Naive B cell (primary cell): ENCODE results near the gene ARHGAP22. TPM values are rescaled to one million over a fixed set of nuclear protein-coding genes. Genes with fewer than 3 reads are reported as not detected.
A peak's percentile ranks its signal among the peaks of the same experiment; 100 is the strongest.

Source experiments
- ATAC-seq, 2 donors: fragments of 150-1000 bp; cut with Tn5 transposase; 2 replicates each; pipeline ENCODE4 v1.10.0; 2021; ENCODE audit warnings: low read depth in 2 of 2, mild to moderate bottlenecking in 2 of 2, moderate library complexity in 2 of 2
- DNase-seq: peaks from one replicate; pipeline ENCODE4 v3.0.0; 2022
- H3K27ac Mint-ChIP-seq, 6 donors: one replicate each; pipeline ENCODE4 v1.8.0; 2020 to 2022; ENCODE audit warnings: mild to moderate bottlenecking in 6 of 6, mixed read lengths in 6 of 6, moderate library complexity in 5 of 6, inconsistent platforms in 2 of 6
- H3K27me3 Mint-ChIP-seq, 3 donors: one replicate each; pipeline ENCODE4 v1.8.0; 2021 to 2022; ENCODE audit warnings: mixed read lengths in 3 of 3, mild to moderate bottlenecking in 1 of 3
- H3K36me3 Mint-ChIP-seq, 2 donors: one replicate each; pipeline ENCODE4 v1.8.0; 2020 to 2022; ENCODE audit warnings: mixed read lengths in 2 of 2, inconsistent platforms in 1 of 2, mild to moderate bottlenecking in 1 of 2
- H3K4me1 Mint-ChIP-seq, 3 donors: one replicate each; pipeline ENCODE4 v1.8.0; 2020 to 2022; ENCODE audit warnings: mixed read lengths in 3 of 3, inconsistent platforms in 1 of 3, mild to moderate bottlenecking in 1 of 3, moderate library complexity in 1 of 3
- H3K4me3 Mint-ChIP-seq, 8 donors: one replicate each; pipeline ENCODE4 v1.8.0; 2020 to 2022; ENCODE audit warnings: mild to moderate bottlenecking in 8 of 8, mixed read lengths in 8 of 8, moderate library complexity in 8 of 8, inconsistent platforms in 2 of 8
- H3K9me3 Mint-ChIP-seq, 7 donors: one replicate each; pipeline ENCODE4 v1.8.0; 2020 to 2022; ENCODE audit warnings: mixed read lengths in 7 of 7, mild to moderate bottlenecking in 5 of 7, inconsistent platforms in 2 of 7, moderate library complexity in 1 of 7
- polyA plus RNA-seq, 6 donors: library from polyadenylated mRNA; unstranded; fragments of 300-500 nt; fragmentation: Illumina TruSeq; gene quantifications; one replicate each; pipeline ENCODE4 v1.2.3, GENCODE V29; 2021; ENCODE audit warnings: low read depth in 6 of 6

The ARHGAP22 gene
- polyA plus RNA-seq, 6 donors from 2014 or later, result 2.8 to 9.2 (median 5.8) TPM

DNA sequence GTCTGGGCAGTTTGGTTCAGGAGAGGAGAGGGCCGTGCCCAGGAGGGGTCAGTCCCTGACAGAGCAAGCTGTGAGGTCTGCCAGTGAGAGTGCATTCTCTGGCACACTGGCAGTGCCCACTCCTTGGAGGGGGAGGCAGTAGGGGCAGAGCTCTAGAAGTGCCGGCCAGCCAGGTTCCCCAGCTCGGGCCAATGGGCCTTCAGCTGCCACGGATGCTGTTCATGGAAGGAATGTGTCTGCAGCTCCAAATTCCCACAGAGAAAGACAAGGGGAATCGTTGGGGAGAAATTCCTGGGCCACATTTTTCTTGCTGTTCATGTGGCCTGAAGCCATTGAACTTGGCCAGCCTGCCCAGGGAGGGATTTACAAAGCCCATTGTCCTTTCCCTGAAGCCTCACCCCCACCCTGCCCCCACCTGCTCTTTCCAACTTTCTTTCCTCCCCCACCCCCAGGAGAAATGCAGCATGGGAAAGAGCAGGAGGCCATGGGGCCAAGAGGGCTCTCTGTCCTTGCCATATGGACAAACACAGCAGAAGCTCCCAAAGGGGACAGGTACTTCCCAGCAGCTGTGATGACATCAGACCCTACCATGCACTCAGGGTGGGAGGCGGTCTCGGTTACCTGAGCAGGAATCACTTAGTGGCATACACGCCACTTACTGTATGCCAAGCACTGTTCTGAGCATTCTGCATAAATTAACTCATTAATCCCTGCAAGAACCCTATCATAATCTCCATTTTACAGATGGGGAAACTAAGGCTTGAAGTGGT, 70.7 kb downstream of the ARHGAP22 start:
- Mint-ChIP-seq H3K4me1 (no peaks in the 10 kb centered on the region), H3K27ac (no peak overlapping the region), H3K36me3 (no peaks in the 10 kb centered on the region), H3K27me3 (peaks cover 0 to 13% (median 12%) of the 10 kb centered on the region in 3 donors), H3K9me3 (peaks cover 0 to 12% (median 1%) of the 10 kb centered on the region in 7 donors), H3K4me3 (no peak overlapping the region)
- DNase-seq (no peak), ATAC-seq (no peak)

DNA sequence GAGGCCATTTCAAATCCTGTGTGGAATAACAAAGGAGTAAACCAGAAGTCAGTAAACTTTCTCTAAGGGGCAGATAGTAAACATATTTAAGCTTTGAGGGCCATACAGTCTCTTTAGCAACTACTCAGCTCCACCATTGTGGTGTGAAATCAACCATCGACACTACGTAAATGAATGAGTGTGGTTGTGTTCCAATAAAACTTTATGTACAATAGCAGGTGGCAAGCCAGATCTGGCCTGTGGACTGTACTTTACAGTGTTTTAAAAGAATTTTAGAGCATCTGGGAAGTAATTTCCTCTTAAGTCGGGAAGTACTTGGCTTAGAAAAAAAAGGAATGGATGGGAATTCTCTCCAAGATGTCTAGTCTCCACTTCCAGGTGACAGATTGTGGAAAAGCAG, 71.3 kb downstream of the ARHGAP22 start:
- ATAC-seq (no peak), DNase-seq (no peak)
- peaks cover 4 to 19% (median 18%) of the 10 kb centered on the region in 3 donors for H3K27me3 Mint-ChIP-seq
- peaks cover 0 to 12% (median 1%) of the 10 kb centered on the region in 7 donors for H3K9me3 Mint-ChIP-seq
- H3K4me1 Mint-ChIP-seq, result no peaks in the 10 kb centered on the region
- H3K36me3 Mint-ChIP-seq, result no peaks in the 10 kb centered on the region
- H3K4me3 Mint-ChIP-seq, result no peak overlapping the region
- no peak overlapping the region for H3K27ac Mint-ChIP-seq

DNA sequence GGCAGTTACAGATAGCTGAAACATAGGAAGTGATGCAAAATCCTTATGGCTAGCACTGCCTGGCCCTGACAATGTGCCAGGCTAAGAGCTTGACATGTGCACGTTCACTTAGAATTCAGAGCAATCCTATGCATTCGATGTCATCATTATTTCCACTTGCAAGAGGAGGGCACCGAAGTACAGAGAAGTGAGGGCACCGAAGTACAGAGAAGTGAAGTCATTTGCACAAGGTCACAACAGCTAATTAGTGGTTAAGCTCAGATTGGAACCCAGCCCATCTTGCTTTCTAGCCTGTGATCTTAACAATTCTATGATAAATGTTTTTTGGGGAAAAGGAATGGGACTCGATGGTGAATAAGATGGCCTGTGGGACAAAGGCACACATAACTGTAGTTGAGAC, 73.4 kb downstream of the ARHGAP22 start:
- peaks cover 0 to 11% of the 10 kb centered on the region in 2 donors for H3K36me3 Mint-ChIP-seq
- ATAC-seq (no peak), DNase-seq (no peak)
- no peak overlapping the region for H3K4me3 Mint-ChIP-seq
- H3K27me3 Mint-ChIP-seq, result peaks cover 12 to 32% (median 31%) of the 10 kb centered on the region in 3 donors
- peaks cover 0 to 12% (median 6%) of the 10 kb centered on the region in 7 donors for H3K9me3 Mint-ChIP-seq
- peaks cover 0 to 3% (median 0%) of the 10 kb centered on the region in 3 donors for H3K4me1 Mint-ChIP-seq
- H3K27ac Mint-ChIP-seq, result no peak overlapping the region

DNA sequence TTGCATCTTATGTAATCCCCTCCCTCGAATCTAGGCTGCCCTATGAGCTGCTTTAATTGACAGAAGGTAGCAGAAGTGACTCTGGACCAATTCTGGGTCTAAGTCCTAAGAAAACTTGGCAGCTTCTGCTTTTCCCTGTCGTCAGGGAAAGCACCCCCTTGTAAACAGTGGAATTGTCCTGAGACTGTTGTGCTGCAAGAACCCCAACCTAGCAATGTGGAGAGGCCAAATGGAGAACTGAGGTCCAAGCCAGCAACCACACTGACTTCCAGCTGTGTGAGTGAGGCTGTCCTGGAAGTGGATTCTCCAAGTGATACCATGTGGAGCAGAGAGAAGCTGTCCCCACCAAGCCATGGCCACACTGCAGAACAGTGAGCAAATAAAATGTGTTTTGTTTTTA, 75.5 kb downstream of the ARHGAP22 start:
- DNase-seq (no peak), ATAC-seq (no peak)
- H3K4me1 Mint-ChIP-seq, result peaks cover 0 to 9% (median 3%) of the 10 kb centered on the region in 3 donors
- H3K36me3 Mint-ChIP-seq, result peaks cover 8 to 11% of the 10 kb centered on the region in 2 donors
- peaks cover 2 to 23% (median 7%) of the 10 kb centered on the region in 7 donors for H3K9me3 Mint-ChIP-seq
- no peak overlapping the region for H3K27ac Mint-ChIP-seq
- no peak overlapping the region for H3K4me3 Mint-ChIP-seq
- H3K27me3 Mint-ChIP-seq, result peaks cover 29 to 52% (median 50%) of the 10 kb centered on the region in 3 donors

DNA sequence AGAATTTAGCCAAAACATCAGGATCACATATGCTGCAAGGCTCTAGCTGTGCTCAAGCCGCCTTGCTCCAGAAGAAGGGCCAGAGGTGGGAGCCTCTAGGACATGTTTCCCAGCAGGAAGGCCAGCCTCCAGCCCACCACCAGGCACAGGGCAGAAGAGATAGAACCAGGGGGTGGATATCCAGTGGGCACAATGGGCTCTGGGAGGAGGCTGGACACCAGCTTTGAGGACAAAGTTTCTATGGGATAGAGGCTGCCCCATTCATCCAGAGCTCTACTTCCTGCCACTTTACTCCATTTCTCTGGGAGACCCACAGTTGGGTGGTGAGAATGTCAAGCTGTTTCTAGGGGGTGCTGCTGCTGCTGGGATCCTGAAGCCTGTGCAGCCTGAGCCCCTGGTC, 77.1 kb downstream of the ARHGAP22 start:
- ATAC-seq, result no peak
- Mint-ChIP-seq H3K27me3 (peaks cover 32 to 53% (median 50%) of the 10 kb centered on the region in 3 donors), H3K4me3 (no peak overlapping the region), H3K27ac (no peak overlapping the region), H3K9me3 (peaks cover 0 to 16% (median 7%) of the 10 kb centered on the region in 7 donors), H3K4me1 (peaks cover 0 to 13% (median 3%) of the 10 kb centered on the region in 3 donors), H3K36me3 (peaks cover 8 to 11% of the 10 kb centered on the region in 2 donors)
- DNase-seq, result no peak

DNA sequence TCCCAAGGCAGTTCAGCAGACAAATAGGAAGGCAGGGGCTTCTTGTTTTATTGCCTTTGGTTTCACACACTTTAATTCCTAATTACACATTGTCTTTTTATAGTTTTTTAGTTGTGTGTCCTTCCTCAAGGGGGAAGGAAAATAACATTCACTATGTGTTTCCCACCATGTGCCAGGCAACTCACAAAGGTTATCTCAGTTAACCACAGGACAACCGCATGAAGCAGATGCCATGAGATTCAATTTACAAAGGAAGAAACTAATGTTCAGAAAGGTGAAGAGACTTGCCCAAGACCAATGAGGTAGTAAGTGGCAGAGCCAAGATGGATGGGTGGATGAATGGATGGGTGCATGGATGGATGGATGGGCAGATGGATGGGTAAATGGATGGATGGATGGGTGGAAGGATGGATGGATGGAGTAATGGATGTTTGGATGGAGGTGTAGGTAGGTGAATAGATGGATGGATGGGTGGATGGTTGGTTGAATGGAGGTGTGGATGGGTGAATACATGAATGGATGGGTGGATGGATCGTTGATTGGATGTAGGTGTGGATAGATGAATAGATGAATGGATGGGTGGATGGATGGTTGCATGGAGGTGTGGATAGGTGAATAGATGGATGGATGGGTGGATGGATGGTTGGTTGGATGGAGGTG, 77.9 kb downstream of the ARHGAP22 start:
- Mint-ChIP-seq H3K4me3 (no peak overlapping the region), H3K36me3 (peaks cover 8 to 11% of the 10 kb centered on the region in 2 donors)
- no peak for ATAC-seq

DNA sequence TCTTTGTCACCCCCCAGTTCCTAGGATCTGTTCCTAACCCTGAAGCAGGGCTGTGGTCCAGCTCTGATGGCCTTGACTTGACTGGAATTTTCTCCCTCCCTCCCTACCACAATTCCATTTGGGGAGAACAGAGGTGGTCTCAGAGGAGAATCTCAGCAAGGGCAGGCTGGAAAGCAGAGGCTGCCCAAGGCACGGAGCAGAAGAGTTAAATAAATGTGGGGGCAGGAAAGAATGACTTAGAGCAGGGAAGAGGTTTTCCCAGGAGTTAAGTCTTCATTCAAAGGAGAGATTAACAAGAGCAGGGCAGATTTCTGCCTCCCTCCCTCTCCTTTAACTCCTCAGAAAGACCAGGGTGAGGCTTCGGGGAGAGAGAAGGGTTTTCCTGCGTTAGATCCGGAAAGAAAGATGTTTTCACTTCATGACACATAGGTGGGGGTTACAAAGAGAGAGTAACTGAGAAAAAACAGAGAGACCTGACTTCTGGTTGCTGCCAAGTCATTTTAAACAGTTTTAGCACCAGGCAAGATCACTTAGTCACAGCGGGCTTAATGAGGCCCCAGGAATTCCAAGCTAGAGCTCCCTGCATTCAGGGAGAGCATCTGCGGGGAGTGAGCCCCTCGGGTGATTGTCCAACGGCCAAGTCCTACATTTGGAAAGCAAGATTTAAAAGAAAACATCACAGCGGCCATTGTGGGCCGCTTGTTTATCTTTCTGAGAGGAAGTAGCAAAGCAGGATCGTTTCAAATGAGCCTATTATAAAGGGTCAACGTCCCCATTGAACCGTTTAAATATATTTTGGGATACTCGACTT, 78.7 kb downstream of the ARHGAP22 start:
- Mint-ChIP-seq H3K27me3 (peaks cover 37 to 68% (median 50%) of the 10 kb centered on the region in 3 donors), H3K4me1 (peaks cover 0 to 13% (median 3%) of the 10 kb centered on the region in 3 donors), H3K9me3 (peaks cover 0 to 16% (median 7%) of the 10 kb centered on the region in 7 donors), H3K36me3 (peaks cover 8 to 11% of the 10 kb centered on the region in 2 donors), H3K27ac (peak overlapping the region in 1 of 6 donors; percentile 46), H3K4me3 (no peak overlapping the region)
- no peak for ATAC-seq
- no peak for DNase-seq

More for the DNA sequence above, 77.9 kb downstream of the ARHGAP22 start:
- no peak for DNase-seq
- Mint-ChIP-seq H3K9me3 (peaks cover 0 to 16% (median 7%) of the 10 kb centered on the region in 7 donors), H3K27ac (peak overlapping the region in 1 of 6 donors; percentile 49), H3K4me1 (peaks cover 0 to 13% (median 3%) of the 10 kb centered on the region in 3 donors), H3K27me3 (peaks cover 37 to 61% (median 50%) of the 10 kb centered on the region in 3 donors)

DNA sequence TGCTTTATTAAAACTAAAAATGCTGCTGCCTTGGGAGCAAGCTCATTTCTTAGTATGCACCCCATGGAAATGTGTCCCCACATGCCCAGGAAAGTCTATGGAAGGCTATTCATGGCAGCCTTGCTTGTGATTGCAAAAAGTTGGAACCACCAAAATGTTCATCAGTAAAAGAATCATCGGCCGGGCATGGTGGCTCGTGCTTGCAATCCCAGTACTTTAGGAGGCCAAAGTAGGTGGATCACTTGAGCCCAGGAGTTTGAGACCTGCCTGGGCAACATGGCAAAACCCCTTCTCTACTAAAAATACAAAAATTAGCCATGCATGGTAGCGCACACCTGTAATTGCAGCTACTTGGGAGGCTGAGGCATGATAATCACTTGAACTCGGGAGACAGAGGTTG, 79.8 kb downstream of the ARHGAP22 start:
- no peak for ATAC-seq
- Mint-ChIP-seq H3K4me3 (peak overlapping the region in 4 of 8 donors; percentile 34 to 77 (median 66)), H3K27me3 (peaks cover 41 to 76% (median 59%) of the 10 kb centered on the region in 3 donors), H3K36me3 (peaks cover 8 to 12% of the 10 kb centered on the region in 2 donors), H3K27ac (no peak overlapping the region), H3K9me3 (peaks cover 0 to 16% (median 7%) of the 10 kb centered on the region in 7 donors), H3K4me1 (peaks cover 3 to 17% (median 6%) of the 10 kb centered on the region in 3 donors)
- no peak for DNase-seq

DNA sequence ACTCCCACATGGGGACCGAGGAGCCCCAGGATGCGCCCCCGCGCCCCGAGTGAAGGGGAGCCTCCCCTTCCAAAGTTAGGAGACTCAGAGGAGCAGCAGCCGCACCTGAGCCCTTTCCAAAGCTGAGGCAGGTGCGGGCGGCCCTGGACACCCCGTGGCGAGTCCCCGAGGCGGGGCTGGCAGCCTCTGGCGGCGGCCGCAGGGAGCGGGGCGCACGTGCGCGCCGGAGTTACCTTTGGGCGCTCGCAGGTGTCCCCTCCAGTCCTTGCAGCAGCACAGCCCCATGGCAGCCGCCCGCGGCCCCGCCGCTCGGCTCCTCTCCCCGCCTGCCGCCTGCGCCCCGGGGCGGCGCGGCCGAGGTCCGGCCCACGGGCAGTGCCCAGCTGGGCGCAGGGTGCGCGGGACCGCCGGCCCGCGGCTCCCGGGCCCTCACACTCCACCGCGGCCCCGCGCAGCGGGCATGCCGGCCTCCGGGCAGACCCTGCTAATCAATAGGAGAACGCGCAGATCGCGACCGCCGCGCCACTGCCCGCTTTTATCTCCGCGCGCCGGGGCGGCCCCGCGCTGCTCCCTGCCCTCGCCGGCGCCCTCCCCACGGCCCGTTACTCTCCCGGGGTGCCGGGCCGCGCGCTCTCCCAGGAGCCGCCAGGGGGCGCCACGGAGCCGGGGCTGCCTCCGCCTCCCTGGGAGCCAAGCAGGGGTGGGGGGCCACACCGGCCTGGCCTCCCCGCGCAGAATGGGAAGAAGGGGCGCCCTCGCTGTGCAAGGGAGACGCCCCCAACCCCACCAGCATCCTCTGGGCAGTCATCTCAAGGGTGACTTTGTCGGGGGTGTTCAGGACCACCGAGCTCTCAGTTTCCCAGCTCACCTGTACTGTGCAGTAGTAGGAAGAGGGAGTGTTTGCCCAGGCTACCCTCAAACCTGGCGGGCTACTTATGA, 80.8 kb downstream of the ARHGAP22 start:
- Mint-ChIP-seq H3K9me3 (peaks cover 0 to 16% (median 6%) of the 10 kb centered on the region in 7 donors), H3K4me1 (peaks cover 13 to 27% (median 16%) of the 10 kb centered on the region in 3 donors), H3K36me3 (peaks cover 8 to 20% of the 10 kb centered on the region in 2 donors), H3K4me3 (peak overlapping the region in 7 of 8 donors; percentile 23 to 77 (median 66)), H3K27ac (no peak overlapping the region), H3K27me3 (peaks cover 45 to 80% (median 53%) of the 10 kb centered on the region in 3 donors)
- ATAC-seq (peak; percentile 14 to 61), DNase-seq (no peak)

DNA sequence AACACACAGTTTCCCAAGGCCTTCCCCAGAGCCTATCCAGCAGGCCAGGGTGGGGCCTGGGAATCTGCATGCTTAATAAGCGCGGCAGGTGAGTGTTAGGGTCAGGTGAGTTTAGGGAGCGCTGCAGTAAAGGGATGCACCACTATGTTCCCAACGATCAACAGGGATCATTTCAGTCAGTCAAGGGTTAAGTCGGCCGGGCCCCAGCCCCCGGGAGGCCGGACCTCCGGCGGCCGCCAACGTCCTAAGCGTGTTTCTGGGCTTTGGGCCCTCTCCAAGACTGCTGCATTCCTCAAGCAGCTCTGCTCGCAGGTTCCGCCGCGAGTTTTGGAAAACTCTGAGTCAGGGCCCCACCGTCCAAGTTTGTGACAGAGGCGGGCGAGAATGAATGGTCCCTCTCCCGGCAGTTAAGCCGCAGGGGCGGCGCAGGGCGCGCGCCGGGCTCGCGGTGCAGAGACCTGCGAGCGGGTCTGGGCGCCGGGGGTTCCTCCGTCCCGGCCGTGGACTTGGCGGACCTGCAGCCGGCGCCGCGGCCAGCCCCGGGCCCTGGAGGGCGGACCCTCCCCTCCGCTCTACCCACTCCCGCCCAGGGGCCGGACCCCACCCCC, 81.6 kb downstream of the ARHGAP22 start:
- peak overlapping the region in 6 of 8 donors; percentile 11 to 48 (median 40) for H3K4me3 Mint-ChIP-seq
- H3K27ac Mint-ChIP-seq, result no peak overlapping the region
- ATAC-seq, result no peak
- H3K36me3 Mint-ChIP-seq, result peaks cover 8 to 20% of the 10 kb centered on the region in 2 donors
- no peak for DNase-seq
- H3K4me1 Mint-ChIP-seq, result peaks cover 21 to 35% (median 24%) of the 10 kb centered on the region in 3 donors
- peaks cover 0 to 16% (median 6%) of the 10 kb centered on the region in 7 donors for H3K9me3 Mint-ChIP-seq
- peaks cover 44 to 72% (median 45%) of the 10 kb centered on the region in 3 donors for H3K27me3 Mint-ChIP-seq

DNA sequence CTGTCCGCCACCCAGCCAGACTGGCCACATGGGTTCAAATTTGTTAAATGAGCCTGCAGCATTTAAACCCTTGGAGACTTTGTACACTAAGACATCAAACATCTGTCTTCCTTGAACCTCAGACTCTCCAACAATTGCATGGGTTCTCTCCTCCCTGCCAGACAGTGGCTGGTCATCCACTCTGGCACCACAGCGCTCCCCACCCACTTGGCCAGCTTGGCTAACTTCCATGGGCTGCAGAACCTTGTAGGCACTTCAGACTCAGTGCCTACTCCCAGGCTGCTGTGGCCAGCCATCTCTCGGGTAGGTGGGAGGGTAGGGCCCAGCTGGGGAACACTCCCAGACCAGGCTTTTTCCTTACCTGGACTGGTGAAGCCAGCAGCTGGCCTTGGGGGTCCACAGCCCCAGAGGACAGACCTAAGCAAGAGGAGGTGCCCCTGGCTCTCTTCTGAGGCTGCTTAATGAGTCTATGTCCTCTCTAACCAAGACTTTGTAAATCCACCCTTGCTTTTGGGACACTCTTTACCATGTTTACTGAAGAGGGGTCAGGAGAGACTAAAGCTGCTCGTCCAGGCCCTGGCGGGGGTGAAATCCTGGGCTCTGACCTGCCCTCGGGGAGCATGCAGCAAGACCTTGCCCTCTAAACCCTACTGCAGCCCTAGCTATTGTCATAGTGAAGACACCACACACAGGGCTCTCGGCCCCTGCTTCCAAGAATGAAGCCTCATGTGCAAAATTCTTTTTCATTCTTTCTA, 82.7 kb downstream of the ARHGAP22 start:
- Mint-ChIP-seq H3K4me3 (peak overlapping the region in 1 of 8 donors; percentile 30), H3K27me3 (peaks cover 37 to 61% (median 40%) of the 10 kb centered on the region in 3 donors), H3K27ac (no peak overlapping the region), H3K36me3 (peaks cover 8 to 16% of the 10 kb centered on the region in 2 donors), H3K9me3 (peaks cover 0 to 16% (median 4%) of the 10 kb centered on the region in 7 donors), H3K4me1 (peaks cover 28 to 45% (median 32%) of the 10 kb centered on the region in 3 donors)
- ATAC-seq (no peak), DNase-seq (no peak)
